NCI-H345 (cell line): Measurements from ENCODE around the gene TRABD2B.

Source experiments
- DNase-seq: peaks from one replicate; lab custom pipeline; 2025; lab: John Stamatoyannopoulos, UW

Gene TRABD2B

DNA sequence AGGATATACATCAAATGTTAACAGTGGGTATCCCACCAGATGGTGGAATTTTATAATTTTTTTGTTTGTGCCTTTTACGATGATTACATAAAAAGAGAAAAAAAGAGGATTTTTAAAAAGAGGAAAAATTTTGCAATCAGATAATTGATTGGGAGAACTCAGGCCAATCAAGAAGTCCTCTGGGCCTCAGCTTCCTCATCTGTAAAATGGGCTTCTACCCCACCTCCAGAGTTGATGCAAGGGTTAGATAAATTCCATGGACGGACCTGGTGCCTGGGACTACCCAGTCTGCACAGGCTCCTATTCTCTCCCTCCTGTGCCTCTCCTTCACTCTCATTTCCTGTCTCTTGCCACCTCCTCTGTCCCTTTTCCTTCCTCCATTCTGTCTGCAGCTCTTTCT is 88.9 kb downstream of the TRABD2B start:
- DNase-seq, result no peak

- DNase-seq, result no peak
Observed at GRCh38 chr1:47907177-47907528, 90.0 kb downstream of the TRABD2B start.

DNA sequence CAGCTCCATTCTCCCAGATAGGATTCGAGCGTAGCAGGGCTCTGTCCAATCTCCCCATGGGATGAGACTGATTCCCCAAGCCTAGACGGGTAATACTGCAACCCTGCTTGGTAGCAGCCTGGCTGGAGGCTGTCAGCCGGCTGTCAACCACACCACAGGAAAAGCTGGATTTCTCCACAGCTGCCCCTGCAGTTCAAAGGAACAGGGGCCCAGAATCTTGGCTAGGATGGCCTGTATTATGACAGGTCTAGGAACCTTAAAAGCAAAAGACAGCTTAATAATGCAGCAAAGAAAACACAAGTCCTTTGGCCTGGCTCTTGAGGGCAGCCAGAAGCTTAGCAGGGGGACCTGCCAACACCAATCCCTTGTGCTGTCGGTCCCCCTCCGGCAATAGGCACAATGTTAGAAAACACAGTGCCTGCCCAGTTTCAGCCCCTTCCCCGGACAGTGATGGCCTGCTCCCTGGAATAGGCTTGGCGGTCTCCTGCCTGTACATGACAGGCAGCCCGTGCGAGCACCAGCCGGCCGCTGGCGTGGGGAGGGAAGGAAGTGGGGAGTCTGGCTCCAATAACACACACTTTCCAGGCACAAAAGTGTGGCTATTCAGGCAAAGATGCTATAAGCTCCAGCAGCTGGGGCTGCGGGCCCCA is 90.5 kb downstream of the TRABD2B start:
- no peak for DNase-seq

DNA sequence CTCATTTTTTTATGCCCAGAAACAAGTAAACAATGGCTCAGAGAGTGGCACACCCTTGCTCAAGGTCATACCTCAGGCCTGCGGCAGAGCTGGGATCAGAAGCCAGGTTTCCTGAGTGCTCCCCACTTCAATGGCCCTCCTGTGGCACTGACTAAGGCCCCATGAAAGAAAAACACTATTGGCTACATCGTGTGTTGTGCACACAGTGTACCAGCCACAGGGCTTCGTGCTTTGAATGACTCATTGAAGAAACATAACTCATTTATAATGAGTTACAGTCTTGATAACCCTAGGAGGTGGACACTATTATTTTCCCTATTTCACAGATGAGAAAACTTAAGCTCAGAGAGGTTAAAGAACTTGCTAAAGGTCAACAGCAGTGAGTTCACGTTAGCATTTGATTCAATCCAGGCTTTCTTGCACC is 91.2 kb downstream of the TRABD2B start:
- peak; percentile 64 for DNase-seq

DNA sequence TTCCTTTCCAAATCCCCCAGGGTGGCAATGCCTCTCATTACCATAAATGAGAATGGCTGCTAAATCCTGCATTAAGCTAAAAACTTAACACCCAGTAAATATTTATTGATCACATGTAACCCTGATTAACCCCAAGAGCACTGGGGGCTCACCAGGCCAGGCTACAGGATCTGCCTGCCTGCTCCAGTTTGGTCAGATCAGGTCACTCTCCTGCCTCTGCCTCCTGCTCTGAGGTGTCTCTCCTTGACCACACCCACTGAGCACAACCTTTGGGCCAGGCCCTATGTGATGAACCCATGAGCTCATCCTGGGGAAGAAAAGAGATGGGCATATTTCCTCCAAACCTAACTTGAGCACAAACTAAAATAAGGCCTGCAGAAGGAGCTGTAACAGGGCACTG is 93.5 kb downstream of the TRABD2B start:
- no peak for DNase-seq

DNA sequence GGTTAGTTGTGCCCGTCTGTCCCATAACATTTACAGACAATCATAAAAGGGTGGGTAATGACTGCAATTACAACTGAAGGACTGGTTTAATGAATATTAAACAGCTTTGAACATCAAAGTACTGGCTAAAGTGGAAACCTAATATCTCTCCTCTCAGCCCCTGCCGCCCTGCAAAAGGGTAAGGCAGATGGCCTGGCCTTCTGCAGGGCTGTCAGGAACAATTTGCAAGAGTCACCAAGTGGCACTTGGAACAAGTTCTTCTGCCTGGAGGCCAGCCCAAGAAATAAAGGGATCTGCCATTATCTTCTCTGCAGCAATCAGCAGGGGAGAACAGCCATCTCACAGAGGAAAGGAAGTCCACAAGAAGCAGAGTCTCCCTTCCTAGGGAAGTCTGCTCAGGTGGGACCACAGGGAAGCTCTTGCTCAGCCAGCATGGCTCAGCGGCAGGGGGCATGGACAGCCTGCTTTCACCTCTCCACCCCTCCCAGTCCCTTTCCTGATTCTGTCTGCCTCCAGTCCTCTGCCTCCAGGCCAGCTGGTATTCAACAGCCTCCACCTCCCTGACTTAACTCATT is 96.1 kb downstream of the TRABD2B start:
- DNase-seq, result no peak

DNA sequence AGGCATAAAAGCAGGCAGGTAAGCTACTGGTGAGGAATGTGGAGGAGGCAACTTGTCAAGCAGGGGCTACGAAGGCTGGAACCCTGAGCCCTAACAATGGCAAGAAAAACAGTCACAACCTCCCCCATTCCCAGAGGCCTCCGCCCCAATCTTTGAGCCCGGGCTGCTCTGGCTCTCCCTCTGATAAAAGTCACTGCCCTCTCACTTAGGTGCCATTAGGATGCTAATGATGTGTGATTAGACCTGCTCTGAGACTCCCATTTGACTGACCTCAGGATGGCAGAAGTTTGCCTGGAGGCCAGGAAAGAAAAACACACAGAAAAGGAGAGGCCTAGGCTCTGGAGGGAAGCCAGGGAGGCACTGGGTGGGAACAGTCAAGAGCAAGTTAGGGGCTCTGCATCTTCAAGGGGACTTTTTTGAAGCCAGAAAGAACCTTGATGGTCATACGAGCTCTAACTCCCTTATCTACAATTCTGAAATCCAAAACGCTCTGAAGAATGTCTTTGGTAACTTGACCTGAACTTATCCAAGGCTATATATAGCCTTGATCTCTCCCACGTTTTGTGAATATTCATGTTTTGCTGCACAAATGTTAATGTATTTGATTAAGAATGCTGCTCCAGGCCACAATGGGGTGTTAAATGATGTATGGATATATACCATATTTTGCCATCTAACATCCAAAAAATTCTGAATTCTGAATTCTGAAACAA is 98.9 kb downstream of the TRABD2B start:
- DNase-seq, result no peak

GRCh38 chr1:47895279-47896125 is 101.7 kb downstream of the TRABD2B start:
- DNase-seq, result no peak

GRCh38 chr1:47894410-47895278 is 102.5 kb downstream of the TRABD2B start:
- DNase-seq, result no peak

- peak; percentile 44 for DNase-seq
Observed at GRCh38 chr1:47893412-47893811, 103.8 kb downstream of the TRABD2B start.

DNA sequence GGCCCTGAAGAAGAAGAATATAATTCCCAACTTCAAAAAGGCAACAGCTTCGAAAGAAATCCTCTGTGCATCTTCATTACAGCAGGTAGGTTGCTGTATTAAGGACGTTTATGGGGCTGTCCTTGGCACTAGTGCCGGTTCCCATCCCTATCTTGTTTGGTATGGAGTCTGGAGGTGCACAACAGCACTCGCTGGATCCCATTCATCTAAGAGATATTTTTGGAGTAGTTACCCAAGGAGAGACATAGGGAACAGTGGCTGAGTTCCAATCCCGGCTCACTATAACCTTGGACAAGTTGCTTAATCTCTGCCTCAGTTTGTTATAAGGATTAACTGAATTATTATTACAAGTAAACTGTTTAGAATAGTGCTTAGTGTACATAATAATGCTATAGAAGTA is 106.4 kb downstream of the TRABD2B start:
- no peak for DNase-seq

- no peak for DNase-seq
Observed at GRCh38 chr1:47888294-47888629, 108.9 kb downstream of the TRABD2B start.

- no peak for DNase-seq
Observed at GRCh38 chr1:47887475-47888293, 109.5 kb downstream of the TRABD2B start.

DNA sequence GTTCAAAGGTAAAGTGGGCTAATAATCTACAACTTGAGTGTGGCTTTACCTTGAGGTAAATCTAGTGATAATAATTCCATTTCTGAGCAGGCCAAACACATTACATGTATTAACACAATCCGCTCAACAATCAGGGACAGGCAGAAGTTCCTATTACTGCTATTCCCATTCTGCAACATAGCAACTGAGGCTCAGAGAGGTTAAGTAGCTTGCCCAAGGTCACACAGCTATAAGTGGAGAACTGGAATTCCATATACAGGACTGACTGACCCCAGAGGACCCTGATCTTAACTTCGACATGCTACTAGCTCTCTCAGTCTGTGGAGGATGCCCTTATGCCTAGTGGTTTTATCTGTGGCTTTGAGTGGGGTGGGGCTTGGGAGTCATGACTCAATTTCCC is 110.1 kb downstream of the TRABD2B start:
- no peak for DNase-seq

- DNase-seq, result no peak
Observed at GRCh38 chr1:47886141-47886540, 111.0 kb downstream of the TRABD2B start.

GRCh38 chr1:47885062-47885830 is 111.9 kb downstream of the TRABD2B start:
- DNase-seq, result no peak

GRCh38 chr1:47883963-47884362 is 113.2 kb downstream of the TRABD2B start:
- DNase-seq, result no peak

DNA sequence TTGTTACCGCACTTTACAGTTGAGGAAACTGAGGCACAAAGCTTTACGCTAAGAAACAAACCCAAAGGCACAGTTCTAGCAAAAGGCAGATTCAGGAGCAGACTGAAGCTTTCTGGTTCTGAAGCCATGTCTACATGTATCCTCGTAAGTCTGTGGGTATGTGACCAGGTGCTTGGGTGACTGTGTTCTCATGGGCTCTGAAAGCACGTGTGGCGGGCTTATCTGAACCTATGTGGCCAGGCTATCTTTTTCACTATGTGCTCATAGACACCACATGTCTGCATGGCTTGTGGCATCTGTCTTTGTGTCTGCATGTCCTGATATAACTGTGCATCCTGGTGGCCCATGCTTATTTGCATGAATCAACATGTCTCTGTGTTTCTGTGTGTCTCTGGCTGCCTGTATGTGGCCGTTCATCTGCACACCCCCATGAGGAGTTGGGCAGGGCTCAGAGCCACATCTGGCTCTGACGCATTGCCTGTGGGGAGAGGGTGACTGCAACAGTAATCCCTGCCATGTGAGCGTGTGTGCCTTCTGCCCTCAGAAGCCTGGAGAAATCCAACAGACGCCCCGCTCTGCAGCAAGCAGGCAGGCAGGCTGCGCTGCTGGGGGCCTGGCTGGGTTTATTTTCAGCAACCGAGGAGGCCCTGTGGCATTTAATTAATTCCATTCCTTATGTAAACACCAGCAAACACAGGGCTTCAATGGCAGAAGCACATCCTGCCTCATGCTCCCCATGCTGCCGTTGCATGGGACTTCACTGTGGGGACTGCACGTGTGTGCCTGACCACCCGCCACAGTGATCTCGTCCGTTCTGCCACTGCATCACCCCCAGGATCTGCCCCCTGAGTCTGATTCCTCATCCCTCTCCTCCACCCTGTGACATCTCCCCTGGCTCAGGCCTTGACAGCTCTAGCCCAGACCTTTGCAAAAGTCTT is 115.4 kb downstream of the TRABD2B start:
- DNase-seq, result peak; percentile 35

- no peak for DNase-seq
Observed at GRCh38 chr1:47876587-47876963, 120.6 kb downstream of the TRABD2B start.
